Islet precursor cell (in vitro differentiated cells): ENCODE results near the gene DPF3.

Experiments
- DNase-seq: peaks from one replicate; pipeline ENCODE4 v3.0.0-alpha.2; 2018

The DPF3 gene

GRCh38 chr14:72610096-72610830 lies 283.6 kb downstream of the DPF3 start:
- peak; percentile 31 for DNase-seq

GRCh38 chr14:72609205-72609916 lies 284.5 kb downstream of the DPF3 start:
- peak; percentile 52 for DNase-seq

- peak; percentile 87 for DNase-seq
Observed at GRCh38 chr14:72608391-72609204, 285.3 kb downstream of the DPF3 start.

GRCh38 chr14:72607386-72608130 lies 286.3 kb downstream of the DPF3 start:
- DNase-seq = peak; percentile 52

- DNase-seq = no peak
Observed at GRCh38 chr14:72606879-72607278, 287.0 kb downstream of the DPF3 start.

GRCh38 chr14:72605921-72606220 lies 288.0 kb downstream of the DPF3 start:
- DNase-seq = peak; percentile 9

GRCh38 chr14:72605096-72605920 lies 288.6 kb downstream of the DPF3 start:
- peak; percentile 34 for DNase-seq

- peak; percentile 22 for DNase-seq
Observed at GRCh38 chr14:72604133-72604532, 289.8 kb downstream of the DPF3 start.

GRCh38 chr14:72603639-72604038 lies 290.3 kb downstream of the DPF3 start:
- DNase-seq = peak; percentile 37

- no peak for DNase-seq
Observed at GRCh38 chr14:72600551-72601330, 293.2 kb downstream of the DPF3 start.

GRCh38 chr14:72599579-72600470 lies 294.1 kb downstream of the DPF3 start:
- DNase-seq = peak; percentile 70

- no peak for DNase-seq
Observed at GRCh38 chr14:72598306-72598705, 295.6 kb downstream of the DPF3 start.

- no peak for DNase-seq
Observed at GRCh38 chr14:72597252-72598233, 296.4 kb downstream of the DPF3 start.

- no peak for DNase-seq
Observed at GRCh38 chr14:72595152-72595862, 298.6 kb downstream of the DPF3 start.

GRCh38 chr14:72594099-72594901 lies 299.6 kb downstream of the DPF3 start:
- no peak for DNase-seq

- DNase-seq = no peak
Observed at GRCh38 chr14:72591391-72591790, 302.5 kb downstream of the DPF3 start.

- DNase-seq = no peak
Observed at GRCh38 chr14:72590577-72590976, 303.3 kb downstream of the DPF3 start.
